ENCODE data around the gene VPS35L. TPM values are rescaled to one million over a fixed set of nuclear protein-coding genes. Genes with fewer than 3 reads are reported as not detected.

The VPS35L gene
- total RNA-seq, 1 donor from 2014 or later: 61.2 TPM

DNA sequence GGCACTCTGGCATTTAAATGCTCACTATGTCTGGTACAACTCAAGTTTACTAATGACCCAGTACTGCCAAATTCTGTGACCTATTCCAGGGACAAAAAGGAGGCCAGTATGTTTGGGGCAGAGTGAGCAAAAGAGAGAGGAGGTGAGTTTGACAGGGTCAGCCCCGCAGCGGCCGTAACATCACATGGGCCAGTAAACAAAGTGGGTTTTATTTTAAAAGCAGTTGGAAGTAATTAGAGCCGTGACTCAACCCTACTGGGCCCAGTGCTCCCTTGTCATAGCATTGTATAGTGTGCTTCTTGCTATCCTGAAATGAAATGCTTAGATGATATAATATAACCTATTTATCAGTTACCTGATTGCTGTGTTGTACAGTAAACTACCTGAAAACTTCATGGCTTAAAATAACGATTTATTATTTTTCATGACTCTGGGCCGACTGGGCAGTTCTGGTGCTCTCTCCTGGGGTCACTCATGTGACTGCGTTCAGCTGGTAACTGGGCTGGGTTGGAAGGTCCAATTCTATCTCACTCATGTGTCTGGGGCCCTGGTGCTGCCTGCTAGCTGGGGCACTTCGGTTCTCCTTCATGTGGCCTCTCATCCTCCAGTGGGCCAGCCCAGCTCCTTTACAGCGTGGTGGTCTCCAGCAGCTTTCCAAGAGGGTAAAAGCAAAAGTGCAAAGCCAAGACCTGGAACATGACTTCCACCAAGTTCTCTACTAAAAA is 189.9 kb downstream of the VPS35L start:
- DNase-seq (ENCODE audit: low spot score): no peak

DNA sequence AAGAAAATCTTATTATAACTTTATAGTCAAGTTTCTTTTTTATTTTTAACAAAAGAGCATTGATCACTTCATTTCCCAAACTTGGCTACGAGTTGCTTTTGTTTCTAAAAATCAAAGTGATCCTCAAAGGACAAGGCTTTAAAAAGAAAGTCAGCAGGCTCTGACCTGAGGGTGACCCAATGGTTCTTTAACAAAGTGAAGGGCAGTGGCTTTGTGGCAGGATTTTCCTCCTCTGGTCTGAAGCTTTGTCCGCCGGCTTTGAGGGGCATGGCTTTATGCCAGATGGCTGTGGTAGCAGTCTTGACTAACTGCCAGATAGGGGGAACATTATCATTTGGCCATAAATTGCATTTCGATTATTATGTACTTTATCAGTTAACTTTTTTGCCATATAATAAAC is 191.1 kb downstream of the VPS35L start:
- DNase-seq (ENCODE audit: low spot score): no peak

DNA sequence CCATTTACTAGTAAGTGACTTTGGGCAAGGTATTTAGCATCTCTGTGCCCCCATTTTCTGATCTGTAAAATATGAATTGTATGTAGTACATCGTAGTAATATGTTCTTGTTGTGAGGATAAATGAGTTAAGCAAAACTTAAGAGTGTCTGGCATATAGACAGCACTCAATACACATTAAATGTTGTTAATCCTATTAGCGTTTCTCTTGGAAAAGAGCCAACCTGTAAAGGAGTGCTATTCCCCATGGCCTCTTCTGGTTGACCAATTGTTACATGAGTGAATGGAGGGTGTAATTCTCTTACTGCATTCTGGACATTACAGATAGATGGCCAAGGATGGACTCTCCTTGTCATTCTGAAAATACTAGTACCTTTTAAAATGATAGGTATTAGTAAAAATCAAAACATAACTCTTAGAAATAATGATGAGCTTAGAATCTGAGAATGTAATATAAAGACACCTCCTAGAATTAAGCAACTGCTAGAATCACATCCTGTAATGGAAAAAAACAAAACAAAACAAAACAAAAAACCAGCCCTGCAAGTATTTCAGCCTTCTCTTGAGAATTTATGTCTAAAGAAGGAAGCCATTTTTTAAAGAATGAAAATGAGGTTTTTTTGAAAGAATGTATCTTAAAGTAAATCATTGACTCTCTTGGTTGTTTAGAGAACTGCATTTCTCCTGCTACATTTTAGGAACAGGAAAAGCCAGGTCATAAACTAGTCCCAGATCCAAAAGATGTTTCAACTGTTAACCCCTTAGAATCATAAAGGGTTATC is 193.1 kb downstream of the VPS35L start:
- no peak for DNase-seq (ENCODE audit: low spot score)

DNA sequence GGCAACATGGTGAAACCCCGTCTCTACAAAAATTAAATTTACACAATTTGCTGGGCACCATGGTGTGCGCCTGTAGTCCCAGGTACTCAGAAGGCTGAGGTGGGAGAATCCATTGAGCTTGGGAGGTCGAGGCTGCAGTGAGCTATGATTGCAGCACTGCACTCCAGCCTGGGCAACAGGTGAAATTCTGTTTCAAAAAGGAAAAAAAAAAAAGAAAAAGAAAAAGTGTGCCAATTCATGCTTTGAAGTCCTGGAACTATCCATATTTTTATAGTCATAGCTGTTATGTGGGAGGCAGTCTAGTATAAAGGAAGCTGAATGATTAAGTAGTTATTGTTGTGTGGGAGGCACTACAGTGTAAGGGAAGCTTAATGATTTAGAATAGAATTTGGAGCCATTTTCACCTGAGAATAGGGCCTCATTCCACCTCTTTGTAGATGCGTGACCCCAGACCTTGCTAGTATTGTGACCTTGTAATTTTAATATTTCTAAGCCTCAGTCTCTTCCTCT is 194.1 kb downstream of the VPS35L start:
- no peak for DNase-seq (ENCODE audit: low spot score)

Other genes with a start within 250 kb of the VPS35L start
- gene TMC5, start 137.8 kb upstream of the VPS35L start, total RNA-seq: 0.26 TPM
- 55.9 TPM for gene GDE1, start 33.6 kb upstream of the VPS35L start, total RNA-seq
- 12.7 TPM for gene CCP110, start 31.8 kb upstream of the VPS35L start, total RNA-seq
- 14.3 TPM for gene KNOP1, start 162.5 kb downstream of the VPS35L start, total RNA-seq
- 9.7 TPM for gene IQCK, start 162.6 kb downstream of the VPS35L start, total RNA-seq

Data from mesenteric fat pad (tissue), 1 donor.